Activated CD4-positive, alpha-beta T cell treated with anti-CD3 and anti-CD28 coated beads, Interleukin-2, amount 50 U/mL, for 16 hours (primary cell): ENCODE data around the gene OTOG.

Source experiments
- DNase-seq: peaks from one replicate; pipeline ENCODE4 v3.0.0-alpha.2; 2020

OTOG gene

DNA sequence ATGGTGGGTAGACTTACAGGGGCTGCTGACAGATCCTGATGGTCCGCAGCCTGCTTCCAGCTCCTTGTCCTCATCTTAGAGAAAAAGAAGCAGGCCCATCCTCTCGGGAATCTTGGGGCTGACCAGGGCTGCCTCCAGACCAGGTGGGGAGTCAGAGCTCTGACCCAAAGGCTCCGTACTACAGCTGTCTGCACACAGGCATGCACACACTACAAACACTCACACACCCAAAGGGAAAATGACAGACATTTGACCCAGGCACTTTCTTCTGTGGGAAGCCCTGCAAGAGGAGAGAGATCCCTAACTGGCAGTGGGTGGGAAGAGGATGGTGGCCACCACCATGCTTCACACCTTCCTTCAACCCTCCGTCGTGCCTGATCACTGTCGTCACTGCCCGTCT is 125.4 kb downstream of the OTOG start:
- no peak for DNase-seq

GRCh38 chr11:17673951-17674350 is 126.9 kb downstream of the OTOG start:
- DNase-seq, result no peak

DNA sequence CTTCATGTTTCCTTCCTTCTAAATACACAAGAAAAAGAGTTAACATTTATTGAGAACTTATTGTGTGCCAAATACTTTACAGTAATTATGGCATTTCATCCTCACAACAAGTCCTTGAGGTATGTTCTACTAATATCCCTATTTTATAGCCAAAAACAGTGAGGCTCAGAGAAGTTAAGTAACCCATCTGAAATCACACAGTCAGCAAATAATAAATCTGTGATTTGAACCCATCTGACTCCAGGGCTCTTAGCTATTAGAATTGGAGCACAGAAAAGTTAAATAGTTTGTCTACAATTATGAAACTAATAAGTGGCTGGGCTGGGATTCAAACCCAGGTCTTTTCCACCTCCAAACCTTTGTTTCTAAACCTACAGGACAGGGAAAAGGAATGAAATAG is 135.8 kb downstream of the OTOG start:
- DNase-seq, result no peak

DNA sequence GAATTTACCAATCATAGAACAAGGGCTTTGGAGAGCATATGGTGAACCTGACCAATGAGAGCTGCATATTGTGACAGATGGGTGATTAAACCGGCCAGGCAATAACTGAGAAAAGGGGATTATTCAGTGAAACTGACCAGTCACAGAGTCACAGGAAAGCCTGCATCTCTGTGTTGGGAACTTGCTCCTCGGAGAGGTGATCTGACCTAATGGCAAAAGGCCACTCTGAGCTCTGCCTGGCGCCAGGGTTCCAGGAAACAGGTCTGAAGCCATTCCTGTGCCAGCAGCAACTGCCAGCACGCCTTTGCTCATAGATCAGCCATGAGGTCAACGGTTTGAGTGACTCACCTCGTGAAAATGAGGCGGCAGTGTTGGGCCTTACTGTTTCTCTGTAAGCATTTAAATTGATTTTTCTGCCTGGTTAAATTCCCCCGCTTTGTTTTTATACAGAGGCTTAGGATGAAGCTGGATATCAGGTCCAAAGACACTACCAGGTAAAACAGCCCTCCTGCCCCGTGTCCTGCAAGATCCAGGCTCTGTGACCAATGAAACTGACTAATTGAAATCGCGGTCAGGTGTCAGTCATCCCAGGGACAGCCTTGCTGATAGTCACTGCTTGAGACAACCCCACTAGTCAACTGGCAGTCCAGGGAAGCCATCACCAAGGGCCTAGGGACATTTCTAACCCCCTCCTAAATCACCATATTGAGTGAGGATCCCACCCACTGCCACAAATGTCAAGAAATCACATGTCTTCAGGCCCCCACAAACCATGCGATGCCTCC is 136.5 kb downstream of the OTOG start:
- DNase-seq, result no peak

- no peak for DNase-seq
Measured at GRCh38 chr11:17684550-17684949, 137.5 kb downstream of the OTOG start.

- no peak for DNase-seq
Measured at GRCh38 chr11:17686231-17686980, 139.3 kb downstream of the OTOG start.

DNA sequence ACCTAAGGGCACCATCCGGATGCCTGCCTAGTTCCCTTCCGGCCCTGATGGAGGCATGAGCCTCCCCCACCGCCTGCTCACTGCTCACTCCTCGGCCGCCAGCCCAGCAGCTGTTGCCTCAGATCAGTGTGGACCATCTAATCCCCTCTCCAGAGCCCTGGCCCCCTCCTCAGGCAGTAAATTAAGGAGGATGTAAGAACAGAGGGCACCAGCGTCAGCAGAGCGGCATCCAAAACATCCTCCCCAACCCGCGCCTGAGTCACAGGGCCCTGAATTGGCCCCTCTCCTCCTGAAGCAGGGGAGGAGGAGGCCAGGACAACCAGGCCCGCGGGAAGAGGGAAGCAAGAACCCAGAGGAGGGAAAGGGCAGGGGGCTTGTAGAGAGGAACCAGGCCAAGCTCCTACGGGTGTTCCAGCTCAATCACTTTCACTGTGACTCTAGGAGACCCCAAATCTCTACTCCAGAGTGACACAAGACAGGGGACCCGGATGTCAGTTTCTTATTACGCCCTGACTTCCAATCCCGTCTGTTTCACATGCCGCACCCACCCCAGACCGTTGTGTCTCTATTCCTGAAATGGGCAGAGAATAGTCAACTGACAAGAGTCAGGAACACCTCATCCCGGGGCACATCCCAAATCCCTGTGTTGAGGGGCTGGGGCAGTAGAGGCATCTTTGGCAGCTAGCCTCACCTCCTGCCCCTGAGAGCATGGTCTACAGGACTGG is 141.0 kb downstream of the OTOG start:
- no peak for DNase-seq

DNA sequence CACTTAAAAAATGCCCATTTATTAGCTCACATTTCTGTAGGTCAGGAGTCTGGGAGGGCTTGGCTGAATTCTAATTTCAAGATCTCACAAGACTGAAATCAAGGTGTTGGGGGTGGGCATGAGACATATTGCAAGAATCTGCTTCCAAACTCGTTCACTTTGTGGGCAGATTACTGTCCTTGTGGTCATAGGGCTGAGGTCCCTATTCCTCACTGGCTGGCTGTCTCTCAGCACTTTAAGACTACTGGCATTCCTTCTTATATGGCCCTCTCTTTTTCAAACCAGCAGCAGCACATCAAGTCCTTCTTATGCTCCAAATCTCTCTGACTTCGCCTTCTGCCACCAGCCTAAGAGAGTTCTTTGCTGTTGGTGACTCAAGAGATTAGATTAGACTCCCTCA is 144.5 kb downstream of the OTOG start:
- no peak for DNase-seq

DNA sequence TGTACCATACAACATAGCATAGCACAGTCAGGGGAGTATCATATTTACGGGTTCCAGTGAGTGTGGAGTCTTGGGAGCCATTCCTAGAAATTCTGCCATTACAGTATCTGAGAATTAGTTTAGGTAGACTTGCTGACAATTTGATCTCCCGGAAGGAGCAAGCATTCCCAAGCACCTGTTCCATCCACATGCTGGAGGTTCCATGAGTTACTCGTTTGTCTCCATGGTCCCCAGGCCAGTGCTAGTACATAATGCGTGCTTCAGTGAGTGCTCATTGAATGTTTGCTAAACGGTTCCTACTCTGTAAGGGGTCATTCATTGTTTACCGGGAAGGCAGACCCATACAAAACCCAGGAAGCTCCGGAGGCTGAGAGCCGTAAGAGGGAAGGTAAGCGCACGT is 144.9 kb downstream of the OTOG start:
- DNase-seq, result no peak

DNA sequence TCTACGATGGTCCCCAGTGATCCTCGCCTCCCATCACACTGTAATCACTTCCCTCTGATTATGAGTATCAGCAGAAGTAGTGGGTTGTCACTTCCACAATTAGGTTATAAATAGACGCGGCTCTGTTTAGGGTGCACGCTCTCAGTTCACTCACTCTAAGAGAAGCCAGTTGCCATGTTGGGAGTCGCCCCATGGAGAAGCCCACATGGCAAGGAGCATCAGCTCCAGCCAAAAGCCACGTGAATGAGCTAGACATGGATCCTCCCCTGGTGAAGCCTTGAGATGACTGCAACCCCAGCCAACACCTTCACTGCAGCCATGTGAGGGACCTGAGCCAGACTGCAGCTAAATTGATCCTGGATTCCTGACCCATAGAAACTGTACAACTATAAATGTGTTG is 145.9 kb downstream of the OTOG start:
- no peak for DNase-seq

GRCh38 chr11:17693531-17693930 is 146.5 kb downstream of the OTOG start:
- DNase-seq, result no peak

GRCh38 chr11:17694494-17695110 is 147.5 kb downstream of the OTOG start:
- no peak for DNase-seq

GRCh38 chr11:17695454-17696441 is 148.7 kb downstream of the OTOG start:
- DNase-seq, result no peak

DNA sequence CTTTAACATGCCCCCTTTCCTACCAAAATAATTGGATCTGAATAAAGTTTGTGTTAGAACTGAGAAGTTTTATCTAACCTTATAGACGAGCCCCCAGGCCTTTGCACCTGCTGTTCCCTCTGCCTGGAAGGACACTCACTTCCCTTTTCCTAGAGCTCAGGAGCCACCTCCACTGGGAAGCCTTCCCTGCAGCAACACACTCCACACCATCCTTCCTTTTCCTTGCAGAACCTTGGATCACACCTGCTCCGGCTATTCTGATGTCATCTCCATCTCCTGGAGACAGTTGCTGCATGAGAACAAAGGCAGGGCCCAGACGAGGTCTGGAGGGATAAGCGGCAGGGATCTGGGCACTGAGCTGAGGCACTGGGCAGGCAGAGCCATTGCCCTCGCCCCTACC is 149.7 kb downstream of the OTOG start:
- no peak for DNase-seq
